ENCODE results near the gene NFATC1.

NFATC1 gene

DNA sequence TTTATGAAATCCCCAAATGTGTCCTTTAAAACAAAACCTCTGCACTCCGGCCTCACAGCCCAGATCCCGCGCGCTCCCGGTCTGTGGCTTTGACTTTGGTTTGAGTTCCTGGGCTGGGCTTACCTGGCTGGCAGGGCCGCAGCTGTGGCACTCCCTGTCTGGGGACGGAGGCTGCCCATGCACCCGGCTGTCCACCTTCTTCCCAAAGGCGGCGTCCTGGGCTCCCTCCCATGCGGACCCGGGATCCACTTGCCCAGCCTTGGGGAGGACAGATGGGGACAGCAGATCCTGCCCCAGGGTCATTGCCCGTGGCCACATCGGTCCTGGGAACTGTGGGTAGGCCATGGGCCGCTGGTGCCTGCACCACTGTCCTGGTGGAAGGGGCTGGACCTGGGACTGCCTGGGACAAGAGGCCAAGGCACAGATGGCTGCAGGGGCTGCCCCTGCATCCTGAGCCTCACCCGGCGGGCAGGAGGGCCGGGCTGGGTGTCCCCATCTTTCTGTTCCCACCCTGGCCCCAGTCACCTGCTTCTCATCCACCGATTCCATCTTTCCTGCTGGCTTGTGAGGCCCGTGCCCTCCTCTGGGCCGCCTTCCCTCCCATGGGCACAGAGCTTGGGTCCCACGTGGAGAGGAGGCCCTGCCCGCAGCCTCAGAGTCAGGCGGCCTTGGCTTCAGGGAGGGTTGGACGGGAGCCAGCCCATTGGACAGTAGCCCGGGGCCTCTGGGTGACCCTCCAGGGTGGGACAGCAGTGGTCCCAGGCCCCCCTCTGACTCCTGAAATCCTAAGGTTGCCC, 27.7 kb downstream of the NFATC1 start:
- DNase-seq (ENCODE audit: low spot score): no peak

DNA sequence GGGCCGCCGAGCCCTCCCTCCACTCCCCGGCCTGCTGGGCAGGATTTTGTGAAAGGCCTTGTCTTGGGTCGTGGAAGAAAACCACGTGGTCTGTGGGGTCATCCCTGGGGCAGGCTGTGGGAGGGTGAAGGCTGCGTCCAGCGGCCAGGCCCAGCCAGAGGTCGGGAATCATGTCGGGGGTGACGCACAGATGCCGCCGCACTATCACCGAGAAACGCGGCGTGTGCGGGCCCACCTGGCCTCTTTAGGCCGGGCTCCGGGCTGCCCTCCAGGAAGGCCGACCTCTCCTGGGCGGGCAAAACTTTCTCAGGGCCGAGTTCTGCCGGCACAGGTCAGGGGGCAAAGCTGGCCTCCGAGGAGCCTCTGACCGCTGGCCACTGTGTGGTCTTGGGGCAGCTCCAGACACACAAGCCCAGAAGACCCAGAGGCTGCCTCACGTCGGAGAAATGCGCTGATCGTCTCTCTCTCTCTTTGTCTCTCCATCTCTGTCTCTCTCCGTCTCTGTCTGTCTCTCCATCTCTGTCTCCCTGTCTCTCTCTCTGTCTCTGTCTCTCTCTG, 28.4 kb downstream of the NFATC1 start:
- DNase-seq (ENCODE audit: low spot score): no peak

DNA sequence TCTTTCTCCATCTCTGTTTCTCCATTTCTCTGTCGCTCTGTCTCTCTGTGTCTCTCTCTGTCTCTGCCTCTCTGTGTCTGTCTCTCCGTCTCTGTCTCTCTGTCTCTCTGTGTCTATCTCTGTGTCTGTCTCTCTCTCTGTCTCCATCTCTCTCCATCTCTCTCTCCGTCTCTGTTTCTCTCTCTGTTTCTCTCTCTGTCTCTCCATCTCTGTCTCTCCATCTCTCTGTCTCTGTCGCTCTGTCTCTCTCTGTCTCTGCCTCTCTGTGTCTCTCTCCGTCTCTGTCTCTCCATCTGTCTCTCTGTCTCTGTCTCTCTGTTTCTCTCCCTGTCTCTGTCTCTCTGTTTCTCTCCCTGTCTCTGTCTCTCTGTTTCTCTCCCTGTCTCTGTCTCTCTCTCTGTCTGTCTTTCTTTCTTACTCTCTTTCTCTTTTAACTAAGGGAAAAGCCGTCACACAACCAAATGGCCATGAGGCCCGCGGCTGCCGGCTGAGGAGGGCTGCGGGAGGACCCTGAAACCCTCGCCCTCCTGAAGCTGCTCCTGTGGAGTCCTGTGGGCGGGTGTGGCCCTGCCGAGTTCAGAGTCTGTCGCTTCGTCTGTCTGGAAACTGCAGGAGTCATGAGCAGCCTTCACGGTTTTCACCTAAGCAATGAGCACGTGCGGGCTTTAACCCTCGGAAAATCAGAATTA, 29.3 kb downstream of the NFATC1 start:
- DNase-seq (ENCODE audit: low spot score): no peak

DNA sequence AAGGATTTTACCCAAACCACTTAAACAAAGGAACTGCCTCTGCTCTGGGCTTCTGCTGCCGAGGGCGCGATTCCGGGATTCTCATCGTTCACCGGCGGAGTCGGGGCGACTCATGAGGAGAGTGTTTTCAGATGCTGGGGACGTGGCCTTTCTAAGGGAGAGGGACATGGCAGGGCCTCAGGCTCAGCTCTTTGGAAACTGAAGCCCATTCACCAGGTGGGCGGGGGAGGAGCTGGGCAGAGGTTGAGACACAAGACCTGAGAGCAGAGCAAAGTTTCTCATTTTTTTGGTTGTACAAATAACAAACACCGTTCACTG, 29.8 kb downstream of the NFATC1 start:
- no peak for DNase-seq (ENCODE audit: low spot score)

DNA sequence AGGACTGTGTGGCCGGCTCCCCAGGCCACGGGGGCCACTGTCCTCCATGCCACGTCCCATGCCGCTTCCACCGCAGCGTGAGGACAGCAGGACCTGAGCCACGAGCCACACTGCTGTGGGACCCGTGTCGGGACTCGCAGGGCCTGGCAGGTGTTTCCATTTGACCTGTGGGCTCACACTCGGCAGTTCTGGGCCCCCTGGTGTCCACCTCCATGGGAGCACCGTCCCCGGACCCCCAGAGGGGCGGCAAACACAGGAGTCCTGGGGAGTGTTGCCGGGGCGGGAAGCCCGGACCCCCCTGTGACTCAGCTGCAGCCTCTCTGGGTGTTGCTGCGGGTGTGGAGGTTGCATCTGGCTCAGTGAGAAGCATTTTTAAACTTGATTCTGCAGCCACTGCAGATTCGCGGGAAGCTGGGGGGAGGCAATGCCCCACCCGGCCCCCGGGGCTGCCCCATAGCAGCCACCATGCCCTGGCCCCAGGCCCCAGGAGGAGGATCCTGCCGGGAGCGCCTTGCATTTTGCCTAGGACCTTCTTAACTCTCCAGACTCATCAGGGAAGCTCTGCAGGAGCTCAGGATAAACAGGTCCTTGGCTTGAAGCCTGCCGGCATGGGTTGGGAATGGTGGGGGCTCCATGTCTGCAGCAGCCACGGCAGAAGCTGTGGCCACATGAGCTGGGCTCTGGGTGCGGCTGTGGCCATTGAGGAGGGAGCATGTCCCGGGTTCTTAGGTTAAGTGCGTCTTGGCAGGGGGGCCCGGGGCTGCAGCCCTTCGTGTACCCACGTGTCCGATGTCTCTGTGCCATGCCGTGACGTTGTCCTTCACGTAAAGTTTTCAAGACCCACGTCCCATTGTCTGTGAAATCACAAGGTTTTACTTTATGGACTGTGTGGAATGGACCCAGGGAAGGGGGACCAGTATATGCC, 30.9 kb downstream of the NFATC1 start:
- DNase-seq (ENCODE audit: low spot score): no peak

DNA sequence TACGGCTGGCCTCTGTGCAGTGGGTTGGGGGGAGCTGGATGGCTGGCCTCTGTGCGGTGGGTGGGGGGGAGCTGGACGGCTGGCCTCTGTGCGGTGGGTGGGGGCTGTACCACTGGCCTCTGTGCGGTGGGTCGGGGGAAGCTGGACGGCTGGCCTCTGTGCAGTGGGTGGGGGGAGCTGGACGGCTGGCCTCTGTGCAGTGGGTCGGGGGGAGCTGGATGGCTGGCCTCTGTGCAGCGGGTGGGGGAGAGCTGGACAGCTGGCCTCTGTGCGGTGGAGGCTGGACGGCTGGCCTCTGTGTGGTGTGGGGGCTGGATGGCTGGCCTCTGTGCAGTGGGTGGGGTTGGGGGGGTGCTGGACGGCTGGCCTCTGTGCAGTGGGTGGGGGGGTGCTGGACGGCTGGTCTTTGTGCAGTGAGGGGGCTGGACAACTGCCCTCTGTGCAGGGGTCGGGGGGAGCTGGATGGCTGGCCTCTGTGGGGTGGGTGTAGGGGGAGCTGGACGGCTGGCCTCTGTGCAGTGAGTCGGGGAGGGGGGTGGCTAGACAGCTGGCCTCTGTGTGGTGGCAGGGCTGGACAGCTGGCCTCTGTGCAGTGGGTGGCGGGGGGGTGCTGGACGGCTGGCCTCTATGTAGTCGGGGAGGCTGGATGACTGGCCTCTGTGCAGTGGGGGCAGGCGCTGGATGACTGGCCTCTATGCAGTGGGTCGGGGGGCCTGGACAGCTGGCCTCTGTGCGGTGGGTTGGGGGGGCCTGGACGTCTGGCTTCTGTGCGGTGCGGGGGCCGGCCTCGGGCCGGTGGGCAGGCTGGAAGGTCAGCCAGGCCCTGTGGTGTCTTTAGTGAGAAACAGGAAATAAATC, 31.9 kb downstream of the NFATC1 start:
- no peak for DNase-seq (ENCODE audit: low spot score)

DNA sequence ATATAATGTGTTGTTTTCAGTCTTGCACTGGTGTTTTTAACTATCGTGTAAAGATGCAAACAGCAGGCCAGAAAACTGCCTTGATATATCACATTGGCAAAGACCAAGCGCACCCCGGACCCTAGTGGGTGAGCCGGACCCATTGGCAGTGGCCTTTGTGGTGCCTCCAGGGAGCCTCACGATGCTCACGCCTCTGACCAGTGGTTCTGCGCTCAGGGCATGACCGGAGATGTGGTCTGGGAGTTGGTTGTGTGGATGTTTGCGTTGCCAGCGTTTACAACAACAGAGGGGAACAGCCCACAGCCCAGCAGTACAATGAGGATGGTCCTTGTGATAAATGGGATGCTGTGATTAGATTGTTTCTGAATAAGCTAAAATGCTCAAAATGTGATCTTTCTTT, 32.6 kb downstream of the NFATC1 start:
- DNase-seq (ENCODE audit: low spot score): no peak

DNA sequence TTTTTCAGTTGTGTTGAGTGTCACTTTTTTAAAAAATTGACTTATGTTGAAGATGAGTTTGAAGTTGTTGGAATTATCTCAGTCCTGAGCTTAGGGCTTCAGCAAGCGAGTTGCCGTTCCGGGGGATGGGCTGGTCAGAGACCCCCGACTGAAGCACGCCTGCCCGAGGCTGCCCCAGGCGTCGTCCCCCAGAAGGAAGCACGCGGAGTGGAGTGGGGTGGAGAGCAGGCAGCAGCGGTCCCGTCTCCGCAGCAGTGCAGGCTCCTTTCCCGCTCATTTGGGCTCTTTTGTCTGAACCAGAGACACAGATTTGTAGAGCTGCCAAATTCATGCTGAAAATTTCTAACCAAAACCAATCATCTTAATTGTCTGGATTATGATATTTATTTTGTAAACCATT, 33.7 kb downstream of the NFATC1 start:
- no peak for DNase-seq (ENCODE audit: low spot score)

DNA sequence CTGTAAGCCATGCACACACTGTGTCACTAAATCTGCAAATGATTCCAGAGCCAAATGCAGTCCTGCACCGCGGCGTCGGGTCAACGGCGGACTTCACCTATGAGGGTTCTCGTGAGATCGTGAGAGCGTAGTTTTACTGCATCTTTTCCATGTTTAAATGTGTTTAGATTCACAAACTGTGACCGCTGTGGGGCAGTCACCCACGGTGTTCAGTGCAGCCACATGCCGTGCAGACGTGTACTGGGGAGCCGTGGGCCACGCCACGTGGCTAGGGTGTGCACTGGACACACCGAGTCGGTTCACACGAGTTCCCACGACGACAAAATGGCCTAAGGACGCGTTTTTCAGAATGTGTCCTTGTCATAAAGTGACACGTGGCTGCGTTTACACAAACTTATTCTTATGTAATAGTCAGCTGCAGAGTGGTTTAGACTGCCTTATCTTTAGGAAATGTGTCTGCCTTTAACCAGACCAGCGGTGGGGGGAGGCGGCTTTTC, 34.1 kb downstream of the NFATC1 start:
- no peak for DNase-seq (ENCODE audit: low spot score)

DNA sequence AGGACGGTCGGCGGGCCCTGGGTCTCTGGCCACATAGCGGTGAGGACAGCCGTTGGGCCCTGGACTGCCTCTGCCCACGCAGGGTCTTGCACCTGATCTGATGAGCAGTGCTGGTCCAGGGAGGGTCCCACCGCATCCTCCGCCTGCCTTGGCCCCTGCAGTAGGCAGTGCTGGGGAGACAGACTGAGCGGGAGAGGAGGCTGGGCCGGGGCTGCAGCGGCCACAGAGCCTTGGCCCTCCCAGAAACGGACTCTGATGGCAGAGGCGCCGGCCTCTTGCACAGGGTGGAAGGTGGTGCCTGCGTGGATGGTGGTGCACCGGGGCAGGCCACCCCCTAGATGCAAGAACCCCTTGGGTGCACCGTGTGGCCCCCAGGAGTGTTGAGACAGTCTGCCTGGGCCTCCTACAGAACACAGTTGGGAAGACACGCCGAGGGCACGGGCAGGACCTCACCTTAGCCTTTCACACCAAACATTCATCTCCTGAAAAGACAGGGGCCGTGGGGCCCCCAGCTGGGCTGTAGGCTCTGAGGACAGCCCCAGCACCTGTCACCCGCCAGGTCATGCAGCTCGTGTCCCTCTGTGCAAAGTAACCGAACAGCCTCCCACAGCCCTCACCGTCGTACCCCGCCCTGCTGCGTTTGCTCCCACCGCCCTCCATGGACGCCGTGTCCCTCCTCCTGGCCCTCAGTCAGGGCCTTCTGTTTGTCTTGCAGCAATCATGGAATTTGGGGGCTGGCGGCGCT, 36.8 kb downstream of the NFATC1 start:
- DNase-seq (ENCODE audit: low spot score): no peak

DNA sequence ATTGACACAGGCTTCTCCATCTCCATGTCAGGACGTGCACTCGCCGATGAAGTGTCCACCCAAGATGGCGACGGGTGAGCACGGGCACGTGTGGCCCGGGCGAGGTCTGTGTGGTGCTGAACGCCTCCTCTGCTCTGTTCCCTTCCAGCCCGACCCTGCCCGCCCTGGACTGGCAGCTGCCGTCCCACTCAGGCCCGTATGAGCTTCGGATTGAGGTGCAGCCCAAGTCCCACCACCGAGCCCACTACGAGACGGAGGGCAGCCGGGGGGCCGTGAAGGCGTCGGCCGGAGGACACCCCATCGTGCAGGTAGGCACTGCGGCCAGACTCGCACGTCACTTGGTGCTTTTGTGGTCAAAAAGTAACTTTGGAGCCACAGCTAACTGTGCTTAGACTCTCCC, 37.7 kb downstream of the NFATC1 start:
- DNase-seq (ENCODE audit: low spot score): no peak

DNA sequence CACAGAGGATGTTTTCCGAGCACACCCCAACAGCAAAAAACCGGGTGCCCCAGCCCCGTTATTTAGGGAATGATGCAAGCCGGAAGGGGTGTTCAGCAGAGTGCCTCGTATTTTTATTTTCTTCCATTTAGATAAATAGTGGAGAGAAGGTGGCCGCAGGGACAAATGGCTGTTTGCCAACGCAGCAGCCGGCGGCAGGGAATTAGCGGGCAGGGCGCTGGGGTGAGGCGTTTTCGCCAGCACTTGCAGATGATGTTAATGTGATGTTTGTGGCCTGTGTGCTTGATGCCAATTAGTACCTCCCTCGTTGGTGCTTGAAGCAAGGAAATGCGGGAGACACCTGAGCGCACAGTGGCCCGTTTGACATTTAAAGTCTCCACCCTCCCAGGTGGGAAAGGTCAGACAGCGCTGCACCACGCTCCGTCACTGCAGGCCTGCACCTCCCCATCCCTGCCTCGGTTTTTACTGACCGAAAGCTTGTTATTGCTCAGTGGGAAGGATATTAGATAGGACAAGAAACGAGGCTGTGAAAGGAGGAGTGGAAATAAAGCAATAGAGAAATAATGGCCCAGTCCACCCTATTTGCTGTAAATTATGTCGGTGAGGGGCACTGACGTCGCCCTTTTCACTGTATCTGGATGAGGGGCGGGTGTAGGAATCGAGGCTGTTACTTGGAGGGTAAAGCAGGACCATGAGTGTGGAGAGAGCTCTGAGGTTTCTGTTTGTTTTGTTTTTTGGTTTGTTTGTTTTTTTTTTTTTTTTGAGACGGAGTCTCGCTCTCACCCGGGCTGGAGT, 39.1 kb downstream of the NFATC1 start:
- DNase-seq (ENCODE audit: low spot score): no peak

DNA sequence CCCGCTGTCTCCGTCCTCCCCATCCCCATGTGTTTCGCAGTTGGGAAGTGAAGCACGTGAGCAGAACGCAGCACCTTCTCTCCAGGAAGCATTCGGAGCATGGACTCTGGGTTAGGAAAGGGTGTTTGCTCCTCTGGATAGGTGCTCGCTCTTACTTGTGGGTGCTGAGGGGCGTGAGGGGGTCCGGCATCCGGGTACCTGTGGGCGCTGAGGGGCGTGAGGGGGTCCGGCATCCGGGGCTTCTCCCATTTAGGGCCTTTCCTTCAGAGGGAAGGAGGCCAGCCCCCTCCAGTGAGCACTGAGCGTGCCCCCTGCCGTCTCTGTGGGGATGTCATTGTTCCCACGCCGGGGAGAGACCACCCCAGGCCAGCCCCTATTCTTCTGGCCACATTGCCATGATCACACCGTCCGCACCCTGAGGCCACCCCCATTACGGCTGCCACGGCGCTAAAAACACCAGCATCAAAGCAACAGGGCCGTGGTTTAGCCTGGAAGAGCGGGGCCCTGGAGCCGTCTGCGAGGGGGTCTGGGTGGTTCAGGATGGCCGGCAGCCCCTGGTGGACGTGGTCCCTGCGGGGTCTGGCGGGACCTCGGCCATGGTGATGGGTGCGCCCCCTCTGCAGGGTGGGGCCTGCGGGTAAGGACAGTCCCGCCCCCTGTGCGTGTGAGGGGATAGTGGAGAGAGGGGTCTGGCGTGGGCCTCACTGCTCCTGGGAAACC, 41.0 kb downstream of the NFATC1 start:
- DNase-seq (ENCODE audit: low spot score): no peak

DNA sequence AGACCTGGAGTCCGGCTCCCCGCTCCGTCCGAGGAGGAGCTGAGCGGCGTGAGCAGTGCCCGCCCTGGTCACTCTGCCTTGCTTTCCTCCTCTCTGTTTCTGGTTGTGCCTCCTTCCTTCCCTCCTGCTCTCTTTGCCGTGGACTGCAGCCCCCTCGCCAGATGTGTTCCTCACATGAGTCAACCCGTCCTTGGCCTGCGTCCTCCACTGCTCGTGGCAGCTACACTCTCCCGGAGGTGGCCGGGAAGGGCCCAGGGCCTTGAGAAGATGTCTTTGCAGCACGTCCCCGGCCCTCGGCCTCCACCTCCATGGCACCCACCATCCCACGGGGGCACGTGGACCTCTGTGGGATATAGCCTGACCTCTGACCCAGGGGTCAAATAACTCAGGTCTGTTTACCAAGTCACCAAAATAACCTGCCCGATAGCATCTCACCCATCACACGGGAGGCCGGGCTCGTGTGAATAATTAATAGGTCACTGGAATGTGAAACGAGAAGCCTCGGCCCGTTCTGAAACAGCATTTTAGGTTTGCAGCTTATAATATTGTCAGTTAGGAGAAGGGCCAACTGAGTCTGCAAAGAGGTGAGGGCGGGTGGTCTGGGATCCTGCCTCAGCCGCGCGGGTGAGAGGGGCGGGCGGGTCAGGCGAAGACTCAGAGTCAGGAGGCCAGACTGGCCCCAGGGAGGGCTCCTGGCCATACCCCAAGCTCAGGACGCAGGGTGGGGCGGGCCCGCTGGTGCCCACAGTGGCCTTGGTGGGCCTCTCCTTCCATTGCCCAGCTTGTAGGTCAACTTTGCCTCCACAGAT, 42.6 kb downstream of the NFATC1 start:
- DNase-seq (ENCODE audit: low spot score): peak; percentile 25

DNA sequence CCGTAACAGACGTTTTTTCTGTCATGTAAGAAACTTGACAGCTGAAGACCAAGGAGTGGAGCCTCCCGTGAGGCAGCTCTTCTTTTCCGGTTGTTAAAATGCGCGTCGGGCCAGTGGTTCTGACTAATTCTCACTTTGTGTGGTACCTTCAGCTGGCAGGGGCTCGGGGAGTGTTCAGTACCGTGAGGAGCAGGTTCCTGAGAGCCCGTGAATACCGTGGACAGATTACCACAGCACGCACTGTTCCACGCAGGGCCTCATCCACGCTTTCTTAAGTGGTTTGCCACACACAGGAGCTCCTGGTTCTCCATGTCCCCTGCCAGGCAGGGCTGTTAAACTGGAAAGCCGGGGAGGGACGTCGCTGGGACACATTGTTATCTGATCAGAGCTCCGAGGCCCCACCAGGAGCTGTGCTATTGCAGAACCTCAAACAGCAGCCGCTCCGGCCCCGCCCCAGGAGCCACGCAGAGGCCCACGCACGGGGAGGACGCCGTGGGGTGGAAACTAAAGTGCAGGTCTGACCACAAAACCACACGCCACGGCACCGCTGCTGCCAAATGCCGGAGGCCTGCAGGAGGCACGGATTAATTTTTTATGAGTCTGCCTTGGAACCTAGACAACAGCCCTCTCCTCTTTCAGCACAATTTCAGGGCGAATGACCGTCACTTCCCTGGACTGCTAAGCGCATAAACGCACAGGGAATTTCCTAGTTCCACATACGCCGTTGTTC, 43.3 kb downstream of the NFATC1 start:
- peak; percentile 42 for DNase-seq (ENCODE audit: low spot score)

DNA sequence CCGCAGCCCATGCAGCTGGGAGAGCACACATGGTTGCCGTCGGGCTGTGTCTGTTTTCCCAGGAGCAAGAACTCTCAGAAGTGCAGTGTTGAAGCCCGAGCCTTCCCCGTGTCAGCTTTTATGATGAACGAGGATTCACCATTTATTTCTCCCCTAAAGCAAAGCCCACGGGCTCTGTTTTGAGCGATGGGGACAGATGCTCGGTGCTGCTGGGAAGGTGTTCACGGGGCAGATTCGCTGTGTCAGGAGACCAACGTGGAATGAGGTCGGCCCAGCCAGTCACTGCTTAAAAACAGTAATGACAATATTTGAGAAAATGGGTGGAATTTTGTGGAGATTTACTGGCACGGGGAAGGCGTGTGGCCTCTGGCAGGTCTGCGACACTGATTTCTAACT, 43.9 kb downstream of the NFATC1 start:
- DNase-seq (ENCODE audit: low spot score): no peak

DNA sequence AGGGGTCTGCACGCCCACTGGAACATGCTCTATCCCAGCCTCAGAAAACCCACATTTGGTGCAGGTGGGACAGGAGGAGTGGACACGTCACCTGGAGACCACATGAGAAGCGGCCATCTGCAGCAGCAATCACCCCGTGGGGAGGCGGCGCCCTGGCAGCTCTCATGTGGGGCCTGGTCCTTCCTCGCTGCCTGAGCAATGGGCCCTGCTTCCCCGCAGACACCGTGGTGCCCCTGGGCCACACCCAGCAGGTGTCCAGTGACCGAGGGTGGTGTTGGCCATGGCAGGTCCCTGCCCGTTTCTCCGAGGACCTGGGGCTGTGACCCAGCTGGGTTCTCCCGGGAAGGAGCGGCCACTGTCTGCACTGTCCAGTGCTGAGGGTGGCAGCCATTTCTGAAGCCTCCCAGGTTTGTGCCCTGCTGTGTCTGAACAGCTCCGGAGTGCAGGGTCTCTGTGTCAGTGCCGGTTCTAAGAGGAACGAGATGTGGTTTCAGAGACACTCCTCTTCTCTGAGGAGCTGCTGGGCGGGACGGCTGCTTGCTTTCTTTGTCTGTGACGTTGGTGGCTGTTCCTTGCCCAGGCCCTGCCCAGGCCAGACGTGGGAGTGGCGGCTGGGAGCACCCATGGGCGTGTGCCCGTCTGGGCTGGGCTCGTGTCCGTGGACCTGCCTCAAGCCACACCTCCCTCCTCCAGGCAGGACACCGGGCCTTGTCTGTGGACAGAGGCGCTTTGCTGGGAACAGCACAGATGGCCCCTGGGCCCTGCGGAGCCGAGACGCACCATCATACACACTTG, 44.8 kb downstream of the NFATC1 start:
- no peak for DNase-seq (ENCODE audit: low spot score)

All from kidney tubule cell (primary cell).